Astrocyte of the hippocampus (primary cell): ENCODE data around the gene ALB.
"Not testable (repeated sequence)": the region's sequence is repeated elsewhere in the genome, so short reads cannot be mapped to it uniquely, and the experiment has no call there.

ENCODE experiments used
- DNase-seq: peaks from one replicate; pipeline ENCODE4 v3.0.0; 2011; ENCODE audit warnings: low read depth, low spot score

The ALB gene

GRCh38 chr4:73404042-73404441 is at the start of gene ALB:
Gene ALB (plus strand): TSS chr4:73404287. CDS start chr4:73404328, 41 bp downstream.
- no peak for DNase-seq

DNA sequence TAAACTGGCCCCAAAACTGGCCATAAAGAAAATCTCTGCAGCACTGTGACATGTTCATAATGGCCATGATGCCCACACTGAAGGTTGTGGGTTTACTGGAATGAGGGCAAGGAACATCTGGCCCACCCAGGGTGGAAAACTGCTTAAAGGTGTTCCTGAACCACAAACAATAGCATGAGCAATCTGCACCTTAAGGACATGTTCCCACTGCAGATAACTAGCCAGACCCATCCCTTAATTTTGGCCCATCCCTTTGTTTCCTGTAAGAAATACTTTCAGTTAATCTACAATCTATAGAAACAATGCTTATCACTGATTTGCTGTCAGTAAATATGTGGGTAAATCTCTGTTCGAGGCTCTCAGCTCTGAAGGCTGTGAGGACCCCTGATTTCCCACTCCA is 46.9 kb upstream of the ALB start:
- not testable (repeated sequence) for DNase-seq

- not testable (repeated sequence) for DNase-seq
Measured at GRCh38 chr4:73369506-73370199, 34.4 kb upstream of the ALB start.

GRCh38 chr4:73375328-73375741 is 28.8 kb upstream of the ALB start:
- no peak for DNase-seq

- no peak for DNase-seq
Measured at GRCh38 chr4:73376251-73376650, 27.8 kb upstream of the ALB start.

DNA sequence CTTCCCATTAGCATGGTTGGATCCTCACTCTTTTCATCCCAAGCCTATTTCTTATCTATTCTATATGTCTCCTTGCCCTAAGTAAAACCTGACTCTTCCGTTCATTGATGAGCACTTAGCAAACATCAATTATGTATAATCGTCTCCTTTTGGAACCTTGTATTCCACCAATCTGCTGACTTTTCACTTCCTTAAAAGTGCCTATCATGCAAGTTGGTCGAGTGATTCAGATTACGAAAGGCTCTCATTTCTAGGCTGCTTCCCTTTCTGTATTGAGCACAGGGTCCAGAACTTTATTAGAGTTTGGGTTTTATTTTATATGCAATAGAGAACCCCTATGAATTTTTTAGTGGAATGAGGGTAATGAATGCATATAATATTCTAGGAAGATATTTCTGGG is 27.1 kb upstream of the ALB start:
- no peak for DNase-seq

- no peak for DNase-seq
Measured at GRCh38 chr4:73378887-73379286, 25.2 kb upstream of the ALB start.

- no peak for DNase-seq
Measured at GRCh38 chr4:73379946-73380345, 24.1 kb upstream of the ALB start.

DNA sequence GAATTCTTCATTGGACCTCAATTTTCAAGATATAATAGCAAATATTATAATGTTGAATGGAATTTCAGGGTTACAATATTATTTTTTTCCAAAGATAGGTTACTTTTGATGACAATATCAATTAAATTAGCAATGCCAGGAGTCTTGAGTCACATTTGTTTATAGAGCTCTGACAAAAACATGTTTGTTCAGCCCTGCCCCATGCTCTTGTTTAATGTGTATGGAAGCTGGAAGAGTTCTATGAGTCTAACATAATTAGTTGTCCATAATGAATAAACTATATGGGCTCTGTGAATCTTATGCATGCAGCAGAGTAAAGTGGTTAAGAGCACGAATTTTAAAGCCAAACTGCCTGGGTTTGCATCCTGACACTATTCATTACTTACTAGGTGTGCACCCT is 22.9 kb upstream of the ALB start:
- no peak for DNase-seq

DNA sequence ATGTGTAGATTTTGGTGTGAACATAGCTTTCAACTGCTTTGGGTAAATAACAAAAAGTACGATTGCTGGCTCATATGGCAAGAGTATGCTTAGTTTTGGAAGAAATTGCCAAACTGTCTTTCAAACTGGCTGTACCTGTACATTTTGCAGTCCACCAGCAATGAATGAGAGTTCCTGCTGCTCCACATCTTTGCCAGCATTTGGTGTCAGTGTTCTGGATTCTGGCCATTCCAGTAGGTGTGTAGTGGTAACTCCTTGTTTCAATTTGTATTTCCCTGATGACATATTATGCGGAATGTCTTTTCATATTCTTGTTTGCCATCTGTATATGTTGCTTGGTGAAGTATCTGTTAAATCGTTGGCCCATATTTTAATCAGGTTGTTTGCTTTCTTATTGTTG is 20.6 kb upstream of the ALB start:
- no peak for DNase-seq

- DNase-seq: no peak
Measured at GRCh38 chr4:73387552-73387951, 16.5 kb upstream of the ALB start.

GRCh38 chr4:73388887-73389286 is 15.2 kb upstream of the ALB start:
- DNase-seq: no peak

DNA sequence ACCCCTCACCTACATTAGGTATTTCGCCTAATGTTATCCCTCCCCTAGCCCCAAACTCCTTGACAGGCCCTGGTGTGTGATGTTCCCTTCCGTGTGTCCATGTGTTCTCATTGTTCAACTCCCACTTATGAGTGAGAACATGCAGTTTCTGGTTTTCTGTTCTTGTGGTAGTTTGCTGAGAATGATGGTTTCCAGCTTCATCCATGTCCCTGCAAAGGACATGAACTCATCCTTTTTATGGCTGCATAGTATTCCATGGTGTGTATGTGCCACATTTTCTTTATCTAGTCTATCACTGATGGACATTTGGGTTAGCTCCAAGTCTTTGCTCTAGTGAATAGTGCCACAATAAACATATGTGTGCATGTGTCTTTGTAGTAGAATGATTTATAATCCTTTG is 14.4 kb upstream of the ALB start:
- DNase-seq: not testable (repeated sequence)

DNA sequence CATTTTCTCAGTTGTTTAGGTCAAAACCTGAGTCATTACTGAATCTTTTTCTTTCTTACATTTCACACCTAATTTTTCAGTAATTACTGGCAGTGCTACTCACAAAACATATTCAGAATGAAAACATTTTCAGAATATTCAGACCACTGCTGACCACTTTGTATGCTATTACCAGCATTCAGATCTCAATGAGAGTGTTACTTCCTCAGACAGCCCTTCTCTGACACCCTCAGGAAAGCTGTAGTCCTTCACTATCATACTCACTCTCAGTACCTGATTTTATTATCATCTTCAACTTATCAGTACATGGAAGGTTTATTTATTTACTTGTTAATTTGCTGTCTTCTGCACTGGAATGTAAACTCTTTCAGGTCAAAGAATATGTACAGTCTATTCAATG is 12.3 kb upstream of the ALB start:
- DNase-seq: no peak

GRCh38 chr4:73392936-73393335 is 11.2 kb upstream of the ALB start:
- no peak for DNase-seq

- no peak for DNase-seq
Measured at GRCh38 chr4:73396304-73396703, 7.8 kb upstream of the ALB start.

DNA sequence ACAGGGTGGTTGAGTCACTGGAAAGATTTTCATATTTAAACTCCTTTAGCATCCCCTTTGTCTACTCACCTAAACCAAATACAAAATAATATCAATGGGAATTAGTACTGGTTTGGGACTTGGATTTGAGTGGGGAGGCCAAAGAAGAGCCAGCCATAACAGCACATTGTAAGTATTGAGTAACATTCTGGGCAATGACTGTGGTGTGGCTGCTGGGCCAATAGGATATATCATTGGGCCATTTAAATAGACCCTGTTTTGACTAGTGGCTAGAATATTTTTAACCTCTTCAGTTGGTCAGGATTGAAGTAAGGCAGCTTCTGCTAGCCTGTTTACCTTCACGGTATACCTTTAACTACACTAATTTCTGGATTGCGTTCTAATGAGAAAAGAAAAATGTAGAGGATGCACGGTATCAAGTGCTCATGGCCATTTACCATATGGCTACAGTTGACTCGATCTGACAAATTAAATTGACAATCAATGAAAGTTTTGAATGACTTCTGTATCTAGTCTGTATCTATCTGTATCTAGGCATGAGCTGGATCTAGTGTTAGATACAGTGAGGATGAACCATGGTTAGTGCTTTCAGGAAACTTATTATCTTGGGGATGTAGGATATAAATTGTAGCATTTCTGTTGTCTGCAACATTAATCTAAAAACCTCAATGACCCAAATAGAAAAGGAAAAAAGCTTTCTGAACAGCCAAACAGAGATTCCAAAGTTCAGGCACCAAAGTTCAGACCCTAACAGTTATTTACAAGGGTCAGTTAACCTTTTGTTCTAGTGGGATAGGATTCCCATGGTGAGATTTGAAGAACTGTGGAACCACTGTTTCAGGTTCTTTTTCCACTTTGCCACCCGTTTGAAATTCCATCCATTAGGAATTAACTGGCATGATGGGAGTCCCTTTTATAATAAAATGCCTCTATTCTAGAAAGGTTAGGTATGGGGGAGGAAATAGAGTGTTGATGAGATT is 6.8 kb upstream of the ALB start:
- DNase-seq: no peak

DNA sequence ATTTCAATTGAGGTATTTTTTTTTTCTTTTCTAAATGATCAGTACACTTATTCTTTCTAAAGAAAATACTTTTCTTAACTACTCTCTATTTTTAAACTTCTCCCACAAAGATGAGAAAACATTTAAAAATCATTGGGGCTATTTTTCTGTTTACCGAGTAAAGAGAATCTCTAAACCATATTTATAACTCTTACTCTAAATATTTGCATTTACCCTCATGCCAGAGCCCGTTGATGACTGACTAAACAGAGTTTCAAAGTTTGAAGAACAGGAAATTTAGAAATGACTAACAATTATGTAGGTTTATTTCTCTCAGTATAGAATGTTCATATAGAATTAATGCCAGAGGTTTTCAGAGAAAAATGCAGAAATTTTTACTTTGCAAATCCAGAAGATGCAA is 2.7 kb upstream of the ALB start:
- DNase-seq: no peak

DNA sequence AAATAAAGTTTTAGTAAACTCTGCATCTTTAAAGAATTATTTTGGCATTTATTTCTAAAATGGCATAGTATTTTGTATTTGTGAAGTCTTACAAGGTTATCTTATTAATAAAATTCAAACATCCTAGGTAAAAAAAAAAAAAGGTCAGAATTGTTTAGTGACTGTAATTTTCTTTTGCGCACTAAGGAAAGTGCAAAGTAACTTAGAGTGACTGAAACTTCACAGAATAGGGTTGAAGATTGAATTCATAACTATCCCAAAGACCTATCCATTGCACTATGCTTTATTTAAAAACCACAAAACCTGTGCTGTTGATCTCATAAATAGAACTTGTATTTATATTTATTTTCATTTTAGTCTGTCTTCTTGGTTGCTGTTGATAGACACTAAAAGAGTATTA is 370 bp downstream of the ALB start:
- no peak for DNase-seq

- no peak for DNase-seq
Measured at GRCh38 chr4:73405138-73405537, 1.1 kb downstream of the ALB start.

DNA sequence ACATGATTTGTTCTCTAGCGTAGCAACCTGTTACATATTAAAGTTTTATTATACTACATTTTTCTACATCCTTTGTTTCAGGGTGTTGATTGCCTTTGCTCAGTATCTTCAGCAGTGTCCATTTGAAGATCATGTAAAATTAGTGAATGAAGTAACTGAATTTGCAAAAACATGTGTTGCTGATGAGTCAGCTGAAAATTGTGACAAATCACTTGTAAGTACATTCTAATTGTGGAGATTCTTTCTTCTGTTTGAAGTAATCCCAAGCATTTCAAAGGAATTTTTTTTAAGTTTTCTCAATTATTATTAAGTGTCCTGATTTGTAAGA is 2.4 kb downstream of the ALB start:
- DNase-seq: no peak

- no peak for DNase-seq
Measured at GRCh38 chr4:73407227-73407673, 3.2 kb downstream of the ALB start.
